Measurements from ENCODE around the gene MRPL55. TPM values are rescaled to one million over a fixed set of nuclear protein-coding genes. Genes with fewer than 3 reads are reported as not detected.

The MRPL55 gene
- total and polyA plus RNA-seq, 2 of the 13 experiments (the other 11 are each of a cell fraction or from before 2014, with no cell fraction given): 58.6 to 92.9 TPM

GRCh38 chr1:228082214-228082917 is 26.7 kb downstream of the MRPL55 start, which contains the start of gene ARF1 (continued):
- TF ChIP-seq KDM5A (IDR thresholded peaks at IDR 0.05; ENCODE audit: borderline replicate concordance, low read length): 0 out of 2 replicates have a peak, but pooled peaks have one; percentile 13
- TF ChIP-seq, protein P1, sequence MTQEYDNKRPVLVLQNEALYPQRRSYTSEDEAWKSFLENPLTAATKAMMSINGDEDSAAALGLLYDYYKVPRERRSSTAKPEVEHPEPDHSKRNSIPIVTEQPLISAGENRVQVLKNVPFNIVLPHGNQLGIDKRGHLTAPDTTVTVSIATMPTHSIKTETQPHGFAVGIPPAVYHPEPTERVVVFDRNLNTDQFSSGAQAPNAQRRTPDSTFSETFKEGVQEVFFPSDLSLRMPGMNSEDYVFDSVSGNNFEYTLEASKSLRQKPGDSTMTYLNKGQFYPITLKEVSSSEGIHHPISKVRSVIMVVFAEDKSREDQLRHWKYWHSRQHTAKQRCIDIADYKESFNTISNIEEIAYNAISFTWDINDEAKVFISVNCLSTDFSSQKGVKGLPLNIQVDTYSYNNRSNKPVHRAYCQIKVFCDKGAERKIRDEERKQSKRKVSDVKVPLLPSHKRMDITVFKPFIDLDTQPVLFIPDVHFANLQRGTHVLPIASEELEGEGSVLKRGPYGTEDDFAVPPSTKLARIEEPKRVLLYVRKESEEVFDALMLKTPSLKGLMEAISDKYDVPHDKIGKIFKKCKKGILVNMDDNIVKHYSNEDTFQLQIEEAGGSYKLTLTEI (CRISPR knock-in tag; conservative IDR thresholded peaks at IDR 0.05): no peak
- TF ChIP-seq, protein P2, sequence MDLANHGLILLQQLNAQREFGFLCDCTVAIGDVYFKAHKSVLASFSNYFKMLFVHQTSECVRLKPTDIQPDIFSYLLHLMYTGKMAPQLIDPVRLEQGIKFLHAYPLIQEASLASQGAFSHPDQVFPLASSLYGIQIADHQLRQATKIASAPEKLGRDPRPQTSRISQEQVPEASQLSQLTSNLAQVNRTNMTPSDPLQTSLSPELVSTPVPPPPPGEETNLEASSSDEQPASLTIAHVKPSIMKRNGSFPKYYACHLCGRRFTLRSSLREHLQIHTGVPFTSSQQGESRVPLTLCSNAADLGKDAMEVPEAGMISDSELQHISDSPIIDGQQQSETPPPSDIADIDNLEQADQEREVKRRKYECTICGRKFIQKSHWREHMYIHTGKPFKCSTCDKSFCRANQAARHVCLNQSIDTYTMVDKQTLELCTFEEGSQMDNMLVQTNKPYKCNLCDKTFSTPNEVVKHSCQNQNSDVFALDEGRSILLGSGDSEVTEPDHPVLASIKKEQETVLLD (CRISPR knock-in tag; IDR thresholded peaks at IDR 0.05; ENCODE audit: low read depth): peak; percentile 67
- 0 out of 2 replicates have a peak, but pooled peaks have one; percentile 17 for TF ChIP-seq IRF2 (CRISPR knock-in tag; IDR thresholded peaks at IDR 0.05)
- TF ChIP-seq ZNF3 (CRISPR knock-in tag; IDR thresholded peaks at IDR 0.05): no peak
- no peak for TF ChIP-seq ZNF225 (CRISPR knock-in tag; IDR thresholded peaks at IDR 0.05)
- TF ChIP-seq, protein P3, sequence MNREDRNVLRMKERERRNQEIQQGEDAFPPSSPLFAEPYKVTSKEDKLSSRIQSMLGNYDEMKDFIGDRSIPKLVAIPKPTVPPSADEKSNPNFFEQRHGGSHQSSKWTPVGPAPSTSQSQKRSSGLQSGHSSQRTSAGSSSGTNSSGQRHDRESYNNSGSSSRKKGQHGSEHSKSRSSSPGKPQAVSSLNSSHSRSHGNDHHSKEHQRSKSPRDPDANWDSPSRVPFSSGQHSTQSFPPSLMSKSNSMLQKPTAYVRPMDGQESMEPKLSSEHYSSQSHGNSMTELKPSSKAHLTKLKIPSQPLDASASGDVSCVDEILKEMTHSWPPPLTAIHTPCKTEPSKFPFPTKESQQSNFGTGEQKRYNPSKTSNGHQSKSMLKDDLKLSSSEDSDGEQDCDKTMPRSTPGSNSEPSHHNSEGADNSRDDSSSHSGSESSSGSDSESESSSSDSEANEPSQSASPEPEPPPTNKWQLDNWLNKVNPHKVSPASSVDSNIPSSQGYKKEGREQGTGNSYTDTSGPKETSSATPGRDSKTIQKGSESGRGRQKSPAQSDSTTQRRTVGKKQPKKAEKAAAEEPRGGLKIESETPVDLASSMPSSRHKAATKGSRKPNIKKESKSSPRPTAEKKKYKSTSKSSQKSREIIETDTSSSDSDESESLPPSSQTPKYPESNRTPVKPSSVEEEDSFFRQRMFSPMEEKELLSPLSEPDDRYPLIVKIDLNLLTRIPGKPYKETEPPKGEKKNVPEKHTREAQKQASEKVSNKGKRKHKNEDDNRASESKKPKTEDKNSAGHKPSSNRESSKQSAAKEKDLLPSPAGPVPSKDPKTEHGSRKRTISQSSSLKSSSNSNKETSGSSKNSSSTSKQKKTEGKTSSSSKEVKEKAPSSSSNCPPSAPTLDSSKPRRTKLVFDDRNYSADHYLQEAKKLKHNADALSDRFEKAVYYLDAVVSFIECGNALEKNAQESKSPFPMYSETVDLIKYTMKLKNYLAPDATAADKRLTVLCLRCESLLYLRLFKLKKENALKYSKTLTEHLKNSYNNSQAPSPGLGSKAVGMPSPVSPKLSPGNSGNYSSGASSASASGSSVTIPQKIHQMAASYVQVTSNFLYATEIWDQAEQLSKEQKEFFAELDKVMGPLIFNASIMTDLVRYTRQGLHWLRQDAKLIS (CRISPR knock-in tag; IDR thresholded peaks at IDR 0.05): no peak
- no peak for TF ChIP-seq ATAD3A (CRISPR knock-in tag; IDR thresholded peaks at IDR 0.05)
- TF ChIP-seq RAD21 (CRISPR knock-in tag; IDR thresholded peaks at IDR 0.05): no peak
- no peak for TF ChIP-seq NCOR1 (IDR thresholded peaks at IDR 0.05; ENCODE audit: borderline replicate concordance, low read length)
- TF ChIP-seq, protein P4, sequence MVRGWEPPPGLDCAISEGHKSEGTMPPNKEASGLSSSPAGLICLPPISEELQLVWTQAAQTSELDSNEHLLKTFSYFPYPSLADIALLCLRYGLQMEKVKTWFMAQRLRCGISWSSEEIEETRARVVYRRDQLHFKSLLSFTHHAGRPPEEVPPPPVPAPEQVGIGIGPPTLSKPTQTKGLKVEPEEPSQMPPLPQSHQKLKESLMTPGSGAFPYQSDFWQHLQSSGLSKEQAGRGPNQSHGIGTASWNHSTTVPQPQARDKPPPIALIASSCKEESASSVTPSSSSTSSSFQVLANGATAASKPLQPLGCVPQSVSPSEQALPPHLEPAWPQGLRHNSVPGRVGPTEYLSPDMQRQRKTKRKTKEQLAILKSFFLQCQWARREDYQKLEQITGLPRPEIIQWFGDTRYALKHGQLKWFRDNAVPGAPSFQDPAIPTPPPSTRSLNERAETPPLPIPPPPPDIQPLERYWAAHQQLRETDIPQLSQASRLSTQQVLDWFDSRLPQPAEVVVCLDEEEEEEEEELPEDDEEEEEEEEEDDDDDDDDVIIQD (CRISPR knock-in tag; IDR thresholded peaks at IDR 0.05; ENCODE audit: low read depth): no peak; the same call in 1 of the 2 replicates
- no peak for TF ChIP-seq ZNF652 (CRISPR knock-in tag; IDR thresholded peaks at IDR 0.05; ENCODE audit: borderline replicate concordance, low read depth)
- TF ChIP-seq IRF1 (CRISPR knock-in tag; IDR thresholded peaks at IDR 0.05; ENCODE audit: low read depth): no peak
- TF ChIP-seq KMT2B (CRISPR knock-in tag; IDR thresholded peaks at IDR 0.05): no peak; the same call in 1 of the 2 replicates
- TF ChIP-seq, protein P5, sequence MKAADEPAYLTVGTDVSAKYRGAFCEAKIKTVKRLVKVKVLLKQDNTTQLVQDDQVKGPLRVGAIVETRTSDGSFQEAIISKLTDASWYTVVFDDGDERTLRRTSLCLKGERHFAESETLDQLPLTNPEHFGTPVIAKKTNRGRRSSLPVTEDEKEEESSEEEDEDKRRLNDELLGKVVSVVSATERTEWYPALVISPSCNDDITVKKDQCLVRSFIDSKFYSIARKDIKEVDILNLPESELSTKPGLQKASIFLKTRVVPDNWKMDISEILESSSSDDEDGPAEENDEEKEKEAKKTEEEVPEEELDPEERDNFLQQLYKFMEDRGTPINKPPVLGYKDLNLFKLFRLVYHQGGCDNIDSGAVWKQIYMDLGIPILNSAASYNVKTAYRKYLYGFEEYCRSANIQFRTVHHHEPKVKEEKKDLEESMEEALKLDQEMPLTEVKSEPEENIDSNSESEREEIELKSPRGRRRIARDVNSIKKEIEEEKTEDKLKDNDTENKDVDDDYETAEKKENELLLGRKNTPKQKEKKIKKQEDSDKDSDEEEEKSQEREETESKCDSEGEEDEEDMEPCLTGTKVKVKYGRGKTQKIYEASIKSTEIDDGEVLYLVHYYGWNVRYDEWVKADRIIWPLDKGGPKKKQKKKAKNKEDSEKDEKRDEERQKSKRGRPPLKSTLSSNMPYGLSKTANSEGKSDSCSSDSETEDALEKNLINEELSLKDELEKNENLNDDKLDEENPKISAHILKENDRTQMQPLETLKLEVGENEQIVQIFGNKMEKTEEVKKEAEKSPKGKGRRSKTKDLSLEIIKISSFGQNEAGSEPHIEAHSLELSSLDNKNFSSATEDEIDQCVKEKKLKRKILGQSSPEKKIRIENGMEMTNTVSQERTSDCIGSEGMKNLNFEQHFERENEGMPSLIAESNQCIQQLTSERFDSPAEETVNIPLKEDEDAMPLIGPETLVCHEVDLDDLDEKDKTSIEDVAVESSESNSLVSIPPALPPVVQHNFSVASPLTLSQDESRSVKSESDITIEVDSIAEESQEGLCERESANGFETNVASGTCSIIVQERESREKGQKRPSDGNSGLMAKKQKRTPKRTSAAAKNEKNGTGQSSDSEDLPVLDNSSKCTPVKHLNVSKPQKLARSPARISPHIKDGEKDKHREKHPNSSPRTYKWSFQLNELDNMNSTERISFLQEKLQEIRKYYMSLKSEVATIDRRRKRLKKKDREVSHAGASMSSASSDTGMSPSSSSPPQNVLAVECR (CRISPR knock-in tag; IDR thresholded peaks at IDR 0.05; ENCODE audit: borderline replicate concordance): peak; percentile 53; the same call in 1 of the 2 replicates

All from HepG2 (cell line).